ENCODE measurements around the gene SLC41A2. TPM values are rescaled to one million over a fixed set of nuclear protein-coding genes. Genes with fewer than 3 reads are reported as not detected.

The SLC41A2 gene
- total RNA-seq, 1 experiment from 2014 or later = 4.3 TPM

DNA sequence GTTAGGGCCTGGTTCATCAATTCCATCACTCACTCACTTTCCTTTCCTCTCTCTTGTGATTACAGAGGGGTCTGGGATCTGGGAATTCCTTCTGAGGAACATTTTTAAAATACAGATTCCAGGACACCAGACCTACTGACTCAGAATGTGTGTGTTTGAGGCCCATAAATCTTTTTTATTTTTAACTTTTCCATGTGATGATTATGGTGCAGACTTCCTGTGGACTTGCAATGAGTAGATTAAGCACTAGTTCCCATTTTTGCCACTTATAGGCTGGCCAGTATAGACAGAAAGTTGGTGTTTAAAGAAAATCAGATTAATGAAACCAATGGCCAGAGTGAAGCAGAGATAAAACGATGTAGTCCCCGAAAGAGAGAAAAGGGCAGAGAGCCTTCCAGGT lies 28.1 kb downstream of the SLC41A2 start:
- Histone ChIP-seq H3K27me3 (ENCODE audit: insufficient read depth, low read length) (no peaks in the 10 kb centered on the region), H2AFZ (ENCODE audit: low read length) (no peak overlapping the region), H3K23me2 (ENCODE audit: insufficient read length, low read depth, low read length, poor library complexity, severe bottlenecking) (no peaks in the 10 kb centered on the region), H2BK20ac (ENCODE audit: low read depth, low read length, poor library complexity, severe bottlenecking) (no peak overlapping the region), H3K23ac (ENCODE audit: insufficient read length, low read depth, low read length) (no peak overlapping the region), H3K14ac (ENCODE audit: insufficient read depth, low read length) (no peak overlapping the region), H2BK5ac (ENCODE audit: insufficient read length, low read length) (no peak overlapping the region), H2BK15ac (ENCODE audit: low read depth, low read length) (no peak overlapping the region), H4K91ac (ENCODE audit: insufficient read length, low read depth, low read length) (no peak overlapping the region), H3K9me3 (ENCODE audit: control insufficient read depth, low read depth, low read length) (no peaks in the 10 kb centered on the region), H4K8ac (replicated peaks; ENCODE audit: insufficient read length, low read depth, low read length) (no peak overlapping the region), H3K4me1 (ENCODE audit: insufficient read depth, low read length) (no peaks in the 10 kb centered on the region), H4K5ac (ENCODE audit: insufficient read length, low read depth, low read length) (no peak overlapping the region), H3T11ph (ENCODE audit: low read length) (no peak overlapping the region), H3K27ac (ENCODE audit: insufficient read length, low read depth, low read length) (no peak overlapping the region), H3K4me2 (ENCODE audit: insufficient read depth, insufficient read length, low read length) (no peak overlapping the region), H3K79me1 (ENCODE audit: insufficient read depth, low read depth, low read length, poor library complexity, severe bottlenecking) (no peaks in the 10 kb centered on the region), H3K56ac (ENCODE audit: insufficient read length, low read depth, low read length) (no peak overlapping the region), H2AK5ac (ENCODE audit: insufficient read length, low read length) (no peak overlapping the region), H3K4ac (ENCODE audit: low read depth, low read length) (no peak overlapping the region), H2BK12ac (ENCODE audit: insufficient read length, low read depth, low read length) (no peak overlapping the region), H3K79me2 (ENCODE audit: insufficient read depth, low read length) (no peaks in the 10 kb centered on the region), H3K9ac (ENCODE audit: extremely low read depth, insufficient read length, low read length) (no peak overlapping the region), H3K18ac (ENCODE audit: insufficient read length, low read depth, low read length) (no peak overlapping the region), H2BK120ac (ENCODE audit: low read depth, low read length, poor library complexity, severe bottlenecking) (no peak overlapping the region), H4K20me1 (ENCODE audit: control insufficient read depth, insufficient read depth, insufficient read length) (no peaks in the 10 kb centered on the region)
- WGBS (ENCODE audit: extremely low coverage, insufficient read length, low lambda C conversion rate) = no CpG with 5 or more reads among the region's 2 CpGs
- TF ChIP-seq, protein P1, sequence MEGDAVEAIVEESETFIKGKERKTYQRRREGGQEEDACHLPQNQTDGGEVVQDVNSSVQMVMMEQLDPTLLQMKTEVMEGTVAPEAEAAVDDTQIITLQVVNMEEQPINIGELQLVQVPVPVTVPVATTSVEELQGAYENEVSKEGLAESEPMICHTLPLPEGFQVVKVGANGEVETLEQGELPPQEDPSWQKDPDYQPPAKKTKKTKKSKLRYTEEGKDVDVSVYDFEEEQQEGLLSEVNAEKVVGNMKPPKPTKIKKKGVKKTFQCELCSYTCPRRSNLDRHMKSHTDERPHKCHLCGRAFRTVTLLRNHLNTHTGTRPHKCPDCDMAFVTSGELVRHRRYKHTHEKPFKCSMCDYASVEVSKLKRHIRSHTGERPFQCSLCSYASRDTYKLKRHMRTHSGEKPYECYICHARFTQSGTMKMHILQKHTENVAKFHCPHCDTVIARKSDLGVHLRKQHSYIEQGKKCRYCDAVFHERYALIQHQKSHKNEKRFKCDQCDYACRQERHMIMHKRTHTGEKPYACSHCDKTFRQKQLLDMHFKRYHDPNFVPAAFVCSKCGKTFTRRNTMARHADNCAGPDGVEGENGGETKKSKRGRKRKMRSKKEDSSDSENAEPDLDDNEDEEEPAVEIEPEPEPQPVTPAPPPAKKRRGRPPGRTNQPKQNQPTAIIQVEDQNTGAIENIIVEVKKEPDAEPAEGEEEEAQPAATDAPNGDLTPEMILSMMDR (conservative IDR thresholded peaks at IDR 0.05) = no peak
- no peaks in the 10 kb centered on the region for H3K36me3 Mint-ChIP-seq (ENCODE audit: insufficient read depth in 1 of 3, low read depth in 3 of 3)
- DNase-seq = no peak
- H3K4me3 Mint-ChIP-seq = no peak overlapping the region
- no peaks in the 10 kb centered on the region for H3K4me1 Mint-ChIP-seq
- no peaks in the 10 kb centered on the region for H3K27me3 Mint-ChIP-seq (ENCODE audit: low read depth)
- H3K27ac Mint-ChIP-seq = no peak overlapping the region
- H3K9me3 Mint-ChIP-seq = no peaks in the 10 kb centered on the region
